Stimulated activated naive CD8-positive, alpha-beta T cell treated with anti-CD3 and anti-CD28 coated beads, Interleukin-15, Interleukin-2, amounts not matched to agents 100 U/mL and 50 U/mL, for 24 hours (primary cell): ENCODE results near the gene ESD.
"Not testable (repeated sequence)": the region's sequence is repeated elsewhere in the genome, so short reads cannot be mapped to it uniquely, and the experiment has no call there.

Experiments
- ATAC-seq: fragments of 150-1000 bp; cut with Tn5 transposase; one replicate; pipeline ENCODE4 v1.10.0; 2021
- DNase-seq: peaks from one replicate; pipeline ENCODE4 v3.0.0; 2021

Gene ESD

GRCh38 chr13:46796515-46797474 lies at the start of gene ESD:
Gene ESD, minus strand, starts transcription at chr13:46797161. Its CDS starts 5,748 bp downstream, at chr13:46791413.
- DNase-seq (peak; percentile 97), ATAC-seq (peak; percentile 96)

GRCh38 chr13:46846726-46847125 lies 49.8 kb upstream of the ESD start:
- DNase-seq (no peak), ATAC-seq (no peak)

DNA sequence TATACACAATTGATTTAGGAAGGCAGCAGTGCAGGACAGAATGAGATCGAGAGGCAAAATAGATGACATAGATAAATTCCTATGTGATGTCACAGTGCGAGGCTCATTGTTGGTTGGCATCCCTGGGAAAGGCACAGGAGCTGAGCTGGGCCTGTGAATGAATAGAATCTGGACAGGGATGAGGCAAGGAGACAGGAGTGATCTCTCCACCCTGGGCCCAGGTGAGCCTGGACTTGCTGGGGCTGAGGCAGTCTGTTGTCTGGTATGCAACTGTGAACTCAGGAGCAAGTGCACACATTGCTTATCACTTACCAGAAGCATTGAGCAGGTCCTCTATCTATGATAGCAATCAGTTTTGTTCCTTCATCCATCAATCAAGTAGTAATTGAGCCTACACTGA lies 48.2 kb upstream of the ESD start:
- ATAC-seq (no peak), DNase-seq (no peak)

DNA sequence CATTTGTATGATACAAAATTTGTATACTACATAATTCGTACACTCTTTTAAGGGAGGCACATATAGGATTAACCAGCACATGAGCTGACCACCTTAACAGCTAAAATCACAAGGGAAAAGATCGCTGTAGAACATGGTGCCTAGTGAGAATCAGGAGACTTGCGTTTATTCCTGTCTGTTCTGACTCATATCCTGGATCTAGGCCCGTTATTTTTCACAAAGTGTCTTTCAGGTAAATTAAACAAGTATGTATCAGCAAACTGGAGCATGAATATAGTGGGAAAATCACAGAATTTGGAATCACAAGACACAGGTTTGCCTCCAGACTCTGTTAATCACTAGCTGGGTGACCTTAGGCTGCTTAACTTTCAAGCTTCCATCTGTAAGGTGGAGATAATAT lies 47.5 kb upstream of the ESD start:
- no peak for DNase-seq
- ATAC-seq = no peak

DNA sequence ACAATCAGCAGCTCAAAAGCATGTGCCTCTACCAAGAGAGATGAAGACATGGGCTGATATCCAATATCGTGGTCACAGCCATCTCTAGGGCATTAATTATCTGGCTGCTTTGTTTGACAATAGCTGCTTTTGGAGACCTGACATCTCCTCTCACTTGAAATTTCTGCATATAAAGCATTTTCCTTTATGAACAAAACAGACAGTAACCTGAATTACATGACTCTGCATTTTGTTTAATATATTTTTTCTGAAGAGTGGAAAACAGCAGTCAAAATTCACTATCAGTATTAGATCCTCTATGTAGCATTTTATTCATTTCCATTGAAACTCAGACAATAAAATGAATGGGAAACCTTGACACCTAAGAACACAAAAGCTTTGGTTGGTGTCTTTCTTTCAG lies 42.4 kb upstream of the ESD start:
- DNase-seq = no peak
- no peak for ATAC-seq

- ATAC-seq = no peak
- DNase-seq = no peak
Measured at GRCh38 chr13:46834657-46835056, 37.7 kb upstream of the ESD start.

DNA sequence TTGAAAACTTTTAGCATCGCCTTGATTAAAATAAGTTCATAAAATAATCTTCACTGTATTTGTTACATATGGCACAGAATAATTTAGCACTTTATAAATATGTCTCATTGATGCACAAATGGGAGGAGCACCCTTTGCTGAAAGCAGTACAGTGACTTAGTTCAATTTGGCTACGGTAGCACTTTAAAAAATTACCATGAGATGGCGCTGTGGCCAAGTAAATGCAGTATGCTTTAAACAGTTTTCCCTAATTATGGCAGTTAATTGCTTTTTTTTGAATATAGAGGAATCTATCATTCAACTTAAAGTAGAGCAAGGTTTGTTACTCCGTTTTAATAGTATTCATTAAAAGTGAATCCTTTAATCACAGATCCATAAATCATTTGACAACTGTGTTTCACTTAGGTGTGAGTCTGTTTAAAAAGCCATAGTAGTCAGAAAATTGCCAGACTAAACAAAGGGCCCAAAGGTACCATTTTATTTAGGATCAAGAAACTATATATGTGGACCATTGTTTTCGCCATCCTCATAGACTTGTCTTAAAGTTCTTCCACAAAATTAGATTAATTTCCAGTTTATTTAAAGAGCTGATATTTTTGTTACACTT lies 34.7 kb upstream of the ESD start:
- ATAC-seq (no peak), DNase-seq (peak; percentile 51)

- ATAC-seq = no peak
- no peak for DNase-seq
Measured at GRCh38 chr13:46830405-46831005, 33.5 kb upstream of the ESD start.

DNA sequence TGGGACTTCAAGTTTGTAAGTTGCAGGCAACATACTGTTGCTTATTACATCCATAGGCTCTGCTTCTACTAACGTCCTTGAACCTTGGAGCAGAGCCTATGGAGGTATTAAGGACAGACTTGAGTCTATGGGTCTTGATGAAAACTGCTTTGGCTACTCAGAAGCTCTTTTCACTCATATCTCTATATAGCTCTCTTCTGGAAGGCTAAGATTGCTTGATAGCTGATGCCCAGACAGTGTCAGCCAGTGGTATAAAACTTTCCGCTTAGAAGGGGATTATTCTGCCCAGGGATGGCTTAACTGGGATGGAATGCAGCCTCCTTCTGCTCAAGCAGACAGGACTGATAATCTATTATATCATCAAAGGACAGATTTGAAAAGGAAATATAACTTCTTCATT lies 25.6 kb upstream of the ESD start:
- ATAC-seq = no peak
- no peak for DNase-seq

DNA sequence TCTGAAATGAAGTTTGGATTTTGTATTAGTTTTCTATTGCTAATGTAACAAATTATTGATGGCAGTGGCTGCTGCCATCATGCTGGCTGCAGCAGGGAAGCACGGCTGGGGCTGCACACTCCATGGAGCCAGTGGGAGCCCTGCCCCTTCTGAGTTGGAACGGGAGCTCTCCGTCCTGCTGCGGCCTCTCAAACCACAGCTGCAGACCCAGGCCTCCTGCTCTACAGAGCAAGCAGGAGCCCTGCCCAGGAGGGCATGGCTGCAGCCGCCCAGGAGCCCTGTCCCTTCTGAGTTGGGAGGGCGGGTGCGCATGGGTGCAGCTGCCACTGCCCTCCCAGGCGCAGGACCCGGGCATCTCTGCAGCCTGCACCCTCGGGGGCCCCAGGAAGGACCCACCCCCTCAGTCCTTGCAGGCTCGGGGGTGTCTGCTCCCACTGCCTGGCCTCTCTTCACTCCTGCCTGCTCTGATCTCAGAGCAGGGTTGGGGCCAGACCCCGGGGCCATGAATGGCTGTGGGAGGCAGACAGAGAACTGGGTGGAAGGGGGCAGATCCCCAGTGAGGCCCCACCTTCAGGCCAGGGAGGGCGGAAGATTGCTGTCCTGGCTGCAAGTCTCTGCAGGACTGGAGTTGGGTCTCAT lies 21.0 kb upstream of the ESD start:
- ATAC-seq = peak; percentile 14
- DNase-seq = no peak

GRCh38 chr13:46817095-46817494 lies 20.1 kb upstream of the ESD start:
- DNase-seq = no peak

GRCh38 chr13:46816371-46816770 lies 19.4 kb upstream of the ESD start:
- ATAC-seq (no peak), DNase-seq (no peak)

More at GRCh38 chr13:46817095-46817494, 20.1 kb upstream of the ESD start:
- ATAC-seq = no peak

DNA sequence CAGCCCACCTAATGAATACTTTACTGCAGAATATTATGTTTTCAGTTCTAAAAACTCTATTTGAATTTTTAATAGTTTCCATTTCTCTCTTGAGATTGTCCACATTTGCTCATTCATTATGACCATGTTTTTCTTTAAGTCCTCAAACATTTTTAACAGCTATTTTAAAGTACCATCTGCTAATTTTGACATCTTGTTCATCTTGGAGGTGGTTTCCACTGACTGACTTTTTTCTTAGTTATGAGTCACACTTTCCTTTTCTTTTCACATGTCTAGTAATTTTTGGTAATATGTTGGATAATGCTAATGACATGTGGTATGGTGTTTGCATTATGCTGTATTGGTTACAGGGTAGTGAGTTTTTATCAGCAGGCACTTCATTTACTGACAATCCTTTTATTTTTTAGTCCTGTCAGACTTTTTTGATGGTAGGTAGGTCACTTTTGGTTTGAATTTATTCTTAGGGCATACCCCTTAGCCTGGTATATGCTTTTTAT lies 15.4 kb upstream of the ESD start:
- no peak for ATAC-seq
- DNase-seq = no peak

- ATAC-seq (no peak), DNase-seq (no peak)
Measured at GRCh38 chr13:46810440-46810839, 13.5 kb upstream of the ESD start.

DNA sequence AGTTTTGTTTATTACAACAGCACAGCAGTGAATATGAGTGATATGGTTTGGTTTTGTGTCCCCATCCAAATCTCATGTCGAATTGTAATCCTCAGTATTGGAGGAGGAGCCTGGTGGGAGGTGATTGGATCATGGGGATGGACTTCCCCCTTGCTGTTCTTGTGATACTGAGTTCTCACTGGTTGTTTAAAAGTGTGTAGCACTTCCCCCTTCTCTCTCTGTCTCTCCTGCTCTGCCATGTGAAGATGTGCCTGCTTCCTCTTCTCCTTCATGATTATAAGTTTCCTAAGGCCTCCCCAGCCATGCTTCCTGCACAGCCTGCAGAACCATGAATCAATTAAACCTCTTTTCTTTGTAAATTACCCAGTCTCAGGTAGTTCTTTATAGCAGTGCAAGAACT lies 8.0 kb upstream of the ESD start:
- DNase-seq, ATAC-seq: not testable (repeated sequence)

DNA sequence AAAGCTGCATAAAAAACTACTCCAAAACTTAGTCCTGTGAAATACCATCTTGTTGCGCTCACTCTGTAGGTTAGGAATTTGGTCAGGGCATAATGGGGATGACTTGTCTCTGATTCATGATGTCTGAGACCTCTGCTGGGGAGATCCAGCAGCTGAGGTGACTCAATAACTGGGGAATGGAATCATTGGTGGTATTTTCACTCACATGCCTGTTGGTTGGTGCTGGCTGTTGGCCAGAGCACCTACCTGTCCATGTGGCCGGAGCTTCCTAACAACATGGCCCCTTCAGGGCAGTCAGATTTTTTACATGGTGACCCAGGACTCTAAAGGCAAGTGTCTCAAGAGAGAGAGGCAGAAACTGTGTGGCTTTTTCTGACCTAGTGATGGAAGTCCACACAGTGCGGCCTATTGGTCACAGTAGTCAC lies 7.4 kb upstream of the ESD start:
- DNase-seq (no peak), ATAC-seq (peak; percentile 59)

GRCh38 chr13:46803586-46803985 lies 6.6 kb upstream of the ESD start:
- DNase-seq (no peak), ATAC-seq (no peak)

GRCh38 chr13:46801858-46802257 lies 4.9 kb upstream of the ESD start:
- DNase-seq (no peak), ATAC-seq (no peak)

DNA sequence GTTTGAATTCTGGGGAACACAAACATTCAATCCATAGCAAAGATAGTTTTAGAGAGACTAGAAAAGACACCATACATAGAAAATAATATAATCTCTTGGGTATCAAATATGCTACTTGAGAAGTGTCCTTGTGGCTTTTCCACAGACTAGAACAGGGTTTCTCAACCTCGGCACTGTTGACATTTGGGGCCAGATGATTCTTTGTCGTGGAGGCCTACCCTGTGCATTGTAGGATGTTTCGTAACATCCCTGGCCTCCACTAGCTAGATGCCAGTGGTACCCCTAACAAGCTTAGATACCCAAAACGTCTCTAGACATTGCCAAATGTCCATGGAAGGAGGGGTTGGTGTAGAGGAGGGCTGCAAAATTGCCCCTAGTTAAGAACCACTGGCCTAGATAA lies 2.2 kb upstream of the ESD start:
- no peak for ATAC-seq

GRCh38 chr13:46797501-46798237 lies 708 bp upstream of the ESD start:
- DNase-seq (no peak), ATAC-seq (no peak)

More for the DNA sequence above, 2.2 kb upstream of the ESD start:
- DNase-seq = no peak

DNA sequence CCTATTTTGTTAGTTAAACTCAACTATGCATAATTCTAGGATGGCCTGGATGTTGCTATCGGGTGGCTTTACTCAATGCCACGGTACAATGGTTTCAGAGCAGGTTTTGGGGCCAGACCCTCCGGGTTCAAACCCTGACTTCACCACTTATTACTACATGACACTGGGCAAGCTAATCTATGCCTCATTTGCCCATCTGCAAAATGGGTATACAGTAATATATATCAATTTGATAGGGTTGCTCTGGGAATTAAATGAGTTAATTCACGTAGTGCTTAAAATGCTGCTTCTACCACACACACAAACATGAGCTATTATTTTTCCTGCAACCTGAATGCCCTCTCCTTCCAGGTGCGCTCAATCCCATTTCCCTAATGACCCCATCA lies 839 bp downstream of the ESD start:
- no peak for ATAC-seq
- no peak for DNase-seq

DNA sequence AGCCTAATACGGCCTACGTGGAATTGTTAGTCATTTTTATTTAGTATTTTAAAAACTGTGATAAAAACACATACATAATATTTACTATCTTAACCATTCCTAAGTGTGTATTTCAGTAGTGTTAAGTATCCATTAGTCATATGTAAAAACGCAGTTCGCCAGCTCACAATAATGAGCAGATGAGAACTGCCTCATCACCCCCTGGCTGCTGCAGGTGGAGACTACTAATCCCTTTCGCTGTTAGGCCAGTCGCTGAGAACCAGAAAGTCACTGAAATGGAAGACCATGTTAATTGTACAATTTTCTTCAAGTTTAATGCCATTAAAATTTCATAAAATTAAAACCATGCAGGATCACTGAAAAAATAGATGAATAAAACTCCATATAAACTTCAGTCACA lies 1.6 kb downstream of the ESD start:
- no peak for DNase-seq
- no peak for ATAC-seq
